ENCODE data around the gene SGTB.

- TF ChIP-seq CTCF (IDR thresholded peaks at IDR 0.05): no peak
- no peak for TF ChIP-seq POLR2A (IDR thresholded peaks at IDR 0.05)
Measured at GRCh38 chr5:65750938-65751337, 29.0 kb upstream of the SGTB start.

Measured in right lobe of liver (tissue), 4 donors.